GM13977 (cell line): Measurements from ENCODE around the gene PLA2G4D.

Experiments
- DNase-seq: peaks from one replicate; pipeline ENCODE4 v3.0.0; 2012; ENCODE audit warnings: low spot score
- in situ Hi-C: fragments of 300-500 bp; cut with MboI; formaldehyde crosslinking; loops from one replicate; pipeline ENCODE4 v1.12.0; 2022; ENCODE audit warnings: low sequenced_read_pairs, low pct_unique_long_range_greater_than_20kb, mixed read lengths, inconsistent platforms; ENCODE audit not compliant: unreplicated experiment
- TF ChIP-seq, protein P1 (sequence below): IDR thresholded peaks from 2 replicates; pipeline ENCODE4 v1.5.1; 2012; ENCODE audit warnings: mild to moderate bottlenecking, control low read depth; ENCODE audit not compliant: insufficient read depth; ENCODE audit errors: extremely low read depth, missing control alignments

Gene PLA2G4D

DNA sequence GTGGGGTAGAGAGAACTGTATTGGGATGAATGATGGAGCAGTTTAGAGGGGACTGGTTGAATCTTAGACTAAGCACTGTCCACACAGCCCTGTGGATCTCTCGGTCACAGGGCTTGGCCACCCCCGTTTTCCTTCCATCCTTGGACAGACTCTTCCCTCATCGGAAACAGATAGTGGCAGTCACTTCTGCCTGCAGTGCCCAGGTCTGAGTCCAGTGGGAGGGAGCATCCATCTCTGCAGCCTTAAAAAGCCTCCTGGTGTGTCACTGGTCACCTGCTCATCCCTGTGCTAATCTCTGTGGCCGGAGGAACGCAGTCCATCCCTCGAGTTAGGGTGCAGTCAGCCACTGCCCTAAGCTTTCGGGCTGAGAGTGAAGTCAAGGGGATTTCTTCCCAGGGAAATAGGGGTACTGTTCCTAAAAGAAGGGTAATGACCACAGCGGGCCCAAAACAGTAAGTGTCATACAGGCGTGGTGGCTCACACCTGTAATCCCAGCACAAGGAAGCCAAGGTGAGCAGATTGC lies 32.0 kb downstream of the PLA2G4D start:
- TF ChIP-seq, protein P1, sequence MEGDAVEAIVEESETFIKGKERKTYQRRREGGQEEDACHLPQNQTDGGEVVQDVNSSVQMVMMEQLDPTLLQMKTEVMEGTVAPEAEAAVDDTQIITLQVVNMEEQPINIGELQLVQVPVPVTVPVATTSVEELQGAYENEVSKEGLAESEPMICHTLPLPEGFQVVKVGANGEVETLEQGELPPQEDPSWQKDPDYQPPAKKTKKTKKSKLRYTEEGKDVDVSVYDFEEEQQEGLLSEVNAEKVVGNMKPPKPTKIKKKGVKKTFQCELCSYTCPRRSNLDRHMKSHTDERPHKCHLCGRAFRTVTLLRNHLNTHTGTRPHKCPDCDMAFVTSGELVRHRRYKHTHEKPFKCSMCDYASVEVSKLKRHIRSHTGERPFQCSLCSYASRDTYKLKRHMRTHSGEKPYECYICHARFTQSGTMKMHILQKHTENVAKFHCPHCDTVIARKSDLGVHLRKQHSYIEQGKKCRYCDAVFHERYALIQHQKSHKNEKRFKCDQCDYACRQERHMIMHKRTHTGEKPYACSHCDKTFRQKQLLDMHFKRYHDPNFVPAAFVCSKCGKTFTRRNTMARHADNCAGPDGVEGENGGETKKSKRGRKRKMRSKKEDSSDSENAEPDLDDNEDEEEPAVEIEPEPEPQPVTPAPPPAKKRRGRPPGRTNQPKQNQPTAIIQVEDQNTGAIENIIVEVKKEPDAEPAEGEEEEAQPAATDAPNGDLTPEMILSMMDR, result no peak
- DNase-seq, result no peak
- in situ Hi-C loops, result loop anchor here (5.0 to 10.0 kb wide), 2 partner anchors 70 to 72 kb away; no protein-coding TSS in a partner anchor

DNA sequence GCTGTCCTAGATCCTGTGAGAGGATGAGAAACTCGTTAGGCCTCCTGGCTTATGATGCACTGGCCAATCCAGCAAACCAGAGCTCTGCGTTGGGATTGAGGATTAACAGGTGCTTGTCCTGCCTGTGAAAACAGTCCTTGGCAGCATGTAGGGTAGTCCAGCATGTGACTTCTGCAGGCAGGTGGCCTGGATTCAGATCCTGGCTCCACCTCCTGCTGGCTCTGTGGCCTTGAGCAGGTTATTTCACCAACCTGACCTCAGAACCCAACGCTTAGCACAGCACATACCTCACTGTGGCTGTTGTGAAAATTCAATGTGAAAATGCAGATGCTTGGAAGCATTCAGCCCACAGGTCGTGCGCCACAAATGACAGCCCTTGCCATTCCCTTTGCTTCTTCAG lies 33.6 kb downstream of the PLA2G4D start:
- TF ChIP-seq, protein P1, result no peak
- no peak for DNase-seq
- in situ Hi-C loops, result loop anchor here (5.0 to 10.0 kb wide), 2 partner anchors 68 to 74 kb away; no protein-coding TSS in a partner anchor

DNA sequence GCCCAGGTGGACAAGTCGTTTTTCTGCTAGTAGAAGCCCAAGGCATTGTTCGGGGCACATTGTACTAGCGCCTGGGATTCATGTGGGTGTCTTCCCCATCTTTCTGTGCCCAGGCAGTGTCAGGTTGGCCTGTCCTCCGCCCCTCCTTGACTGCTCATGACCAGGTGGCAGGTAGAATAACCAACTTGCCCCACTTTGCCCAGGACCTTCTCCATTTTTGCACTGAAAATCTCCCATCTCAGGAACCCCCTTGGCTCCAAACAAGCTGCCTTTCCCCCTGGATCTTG lies 33.9 kb downstream of the PLA2G4D start:
- TF ChIP-seq, protein P1, result no peak
- DNase-seq, result no peak
- in situ Hi-C loops, result loop anchor here (5.0 to 10.0 kb wide), 2 partner anchors 68 to 74 kb away; no protein-coding TSS in a partner anchor

DNA sequence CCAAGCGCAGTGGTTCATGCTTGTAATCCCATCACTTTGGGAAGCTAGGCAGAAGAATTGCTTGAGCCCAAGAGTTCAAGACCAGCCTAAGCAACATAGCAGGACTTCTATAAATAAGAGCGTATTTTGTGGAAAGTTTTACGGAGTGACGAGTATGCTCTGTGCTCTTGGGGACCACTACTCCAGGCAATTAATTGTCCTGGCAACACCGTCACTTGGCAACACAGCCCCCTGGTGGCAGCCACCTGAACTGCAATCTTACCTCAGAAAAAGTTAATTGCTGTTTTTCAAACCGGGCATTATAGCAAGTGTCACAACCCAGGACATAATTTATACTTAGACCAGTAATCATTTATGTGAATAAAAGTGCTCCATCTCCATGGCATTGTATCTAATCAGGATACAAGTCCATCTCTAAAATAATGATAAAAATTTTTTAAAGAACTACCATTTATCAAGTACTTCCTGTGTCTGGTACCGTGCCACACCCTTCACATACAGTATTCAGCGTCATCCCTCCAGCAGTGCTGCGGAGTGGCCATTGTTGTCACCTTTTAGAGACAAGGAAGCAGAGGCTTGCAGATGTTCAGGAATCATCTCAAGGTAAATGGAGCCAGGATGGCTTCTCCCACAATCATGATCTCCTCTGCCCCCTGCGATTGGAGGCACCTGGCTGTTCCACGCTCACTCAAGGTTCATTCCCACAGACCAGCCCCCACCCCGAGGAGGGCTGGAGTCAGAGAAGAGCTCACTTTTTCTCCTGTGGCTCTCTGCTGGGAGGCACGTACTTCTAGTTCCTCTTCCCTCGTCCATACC lies 34.5 kb downstream of the PLA2G4D start:
- in situ Hi-C loops, result loop anchor here (5.0 to 10.0 kb wide), 2 partner anchors 68 to 75 kb away; no protein-coding TSS in a partner anchor
- peak; percentile 73 for DNase-seq
- TF ChIP-seq, protein P1, result peak; percentile 90

DNA sequence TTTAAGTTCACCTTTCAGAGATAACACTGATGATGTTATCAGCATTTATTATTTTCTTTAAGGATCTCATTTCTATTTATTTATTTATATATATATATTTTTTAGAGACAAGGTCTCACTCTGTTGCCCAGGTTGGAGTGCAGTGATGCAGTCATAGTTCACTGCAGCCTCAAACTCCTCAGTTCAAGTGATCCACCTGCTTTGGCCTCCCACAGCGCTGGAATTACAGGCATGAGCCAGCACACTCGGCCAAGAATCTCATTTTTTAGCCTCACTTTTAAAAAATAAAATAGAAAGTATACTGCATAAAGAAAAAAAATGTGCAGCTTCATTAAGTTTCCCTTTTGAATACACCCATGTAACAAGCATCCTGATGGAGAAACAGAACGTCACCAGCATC lies 35.6 kb downstream of the PLA2G4D start:
- TF ChIP-seq, protein P1, result no peak
- in situ Hi-C loops, result no loop called here
- DNase-seq, result no peak

DNA sequence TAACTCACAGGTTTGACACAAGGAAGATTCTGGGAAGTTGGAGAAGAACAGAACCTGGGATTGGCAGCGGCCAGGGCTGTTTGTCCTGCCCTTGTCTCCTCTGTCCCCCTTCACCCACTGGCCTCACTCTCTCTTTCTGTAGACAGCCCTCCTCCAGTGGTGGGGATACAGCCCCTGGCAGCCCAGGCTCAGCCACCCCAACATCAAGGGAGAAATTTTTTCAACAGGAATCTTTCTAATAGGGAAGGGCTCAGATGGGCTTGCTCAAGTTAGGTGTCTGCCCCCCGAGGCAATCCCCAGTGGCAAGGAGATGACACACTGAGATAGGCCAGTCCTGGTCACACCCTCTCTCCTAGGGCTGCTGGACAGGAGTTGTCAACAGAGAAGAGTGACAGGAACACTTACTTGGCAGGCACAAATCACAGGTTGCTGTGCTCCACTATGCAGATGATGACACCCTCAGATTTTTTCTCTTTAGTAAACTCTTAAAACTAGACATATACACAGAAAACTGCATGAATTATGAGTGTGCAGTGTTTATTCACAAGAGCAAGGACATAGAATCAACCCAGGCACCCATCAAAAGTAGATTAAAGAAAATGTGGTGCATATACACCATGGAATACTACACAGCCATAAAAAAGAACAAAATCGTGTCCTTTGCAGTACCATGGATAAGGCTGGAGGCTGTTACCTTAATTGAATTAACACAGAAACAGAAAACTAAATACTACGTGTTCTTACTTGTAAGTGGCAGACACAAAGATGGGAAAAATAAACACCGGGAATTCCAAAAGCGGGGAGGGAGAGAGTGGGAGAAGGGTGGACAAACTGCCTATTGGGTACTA lies 36.3 kb downstream of the PLA2G4D start:
- DNase-seq, result no peak
- TF ChIP-seq, protein P1, result no peak
- in situ Hi-C loops, result no loop called here
